Effector CD4-positive, alpha-beta T cell (primary cell): Measurements from ENCODE around the gene ADARB2.
"Not testable (repeated sequence)": the region's sequence is repeated elsewhere in the genome, so short reads cannot be mapped to it uniquely, and the experiment has no call there.

Experiments used
- DNase-seq: peaks from one replicate; pipeline ENCODE4 v3.0.0-alpha.2; 2020

The ADARB2 gene

DNA sequence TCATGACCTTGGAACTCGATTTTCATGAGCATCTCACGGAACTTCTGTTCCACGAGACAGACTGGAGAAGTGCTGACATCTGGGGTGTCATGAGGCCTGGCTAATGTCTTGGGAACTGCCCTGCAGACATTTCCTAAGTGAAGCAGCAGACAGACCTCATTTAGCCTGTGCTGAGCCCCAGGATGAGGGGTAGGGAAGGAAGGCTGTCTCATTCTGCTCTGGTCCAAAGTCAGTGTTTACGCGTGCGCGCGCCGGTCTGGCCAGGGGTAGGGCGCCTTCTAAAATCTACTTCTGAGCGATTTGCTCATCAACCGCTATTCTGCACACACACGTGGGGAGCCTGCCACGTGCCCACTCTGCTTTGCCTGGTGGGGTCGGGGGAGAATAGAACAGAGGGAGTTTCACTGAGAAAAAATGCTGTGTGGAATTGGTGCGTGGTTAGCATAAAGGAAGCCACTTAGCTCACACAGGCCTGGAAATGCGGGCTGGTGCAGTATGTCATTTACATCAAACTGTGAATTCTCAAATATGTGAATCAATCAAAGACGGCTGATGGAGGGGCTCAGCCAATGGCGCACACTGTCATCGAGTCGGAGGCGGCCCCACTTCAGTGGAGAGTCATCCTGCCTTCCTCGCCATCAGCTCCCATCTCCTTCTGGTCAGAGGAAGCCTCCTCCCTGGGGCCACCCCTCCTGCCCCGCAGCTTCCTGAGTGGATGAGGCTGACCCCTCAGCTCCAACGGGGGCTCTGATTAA, 335.1 kb downstream of the ADARB2 start:
- DNase-seq = no peak

DNA sequence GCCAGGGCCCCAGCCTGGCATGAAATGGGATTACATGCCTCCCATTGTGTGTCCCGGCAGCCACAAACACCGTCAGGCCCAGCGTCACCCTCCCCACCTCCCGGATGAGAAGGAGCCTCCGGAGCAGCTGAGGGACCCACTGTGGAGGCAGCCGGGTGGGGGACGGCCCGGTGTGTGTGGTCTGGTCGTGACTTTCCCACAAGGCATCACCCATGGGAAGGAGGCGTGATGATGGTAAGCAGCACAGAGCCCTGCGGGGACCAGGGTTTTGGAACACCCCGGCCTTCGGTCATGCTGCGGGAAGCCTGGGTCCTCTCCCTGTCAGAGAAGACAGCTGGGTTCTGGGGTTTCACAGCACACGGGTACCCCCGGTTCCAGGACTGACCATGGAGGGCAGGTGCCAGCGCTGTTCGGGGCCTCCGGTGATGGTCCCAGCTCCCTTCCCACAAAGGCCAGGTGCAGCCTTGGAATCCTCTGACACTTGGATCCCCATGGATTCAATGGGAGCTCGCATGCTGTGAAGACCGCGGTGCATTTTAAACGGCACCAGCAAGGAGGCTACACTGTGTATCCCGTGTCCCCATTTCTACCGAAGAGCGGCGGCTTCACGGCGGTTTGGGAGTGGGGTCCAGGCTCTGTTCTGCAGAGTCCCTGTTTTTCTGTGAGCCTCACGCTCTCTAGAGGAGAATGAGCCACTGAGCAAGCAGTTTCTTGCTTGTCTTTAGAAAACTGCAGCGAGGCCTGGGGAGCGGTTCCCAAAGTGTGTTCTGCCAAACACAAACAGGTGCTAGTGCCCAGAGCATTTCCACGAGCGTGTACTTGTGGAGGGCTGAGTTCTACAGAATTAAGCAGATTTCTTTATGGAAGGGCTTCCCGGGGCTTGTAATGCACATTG, 336.0 kb downstream of the ADARB2 start:
- DNase-seq = no peak

DNA sequence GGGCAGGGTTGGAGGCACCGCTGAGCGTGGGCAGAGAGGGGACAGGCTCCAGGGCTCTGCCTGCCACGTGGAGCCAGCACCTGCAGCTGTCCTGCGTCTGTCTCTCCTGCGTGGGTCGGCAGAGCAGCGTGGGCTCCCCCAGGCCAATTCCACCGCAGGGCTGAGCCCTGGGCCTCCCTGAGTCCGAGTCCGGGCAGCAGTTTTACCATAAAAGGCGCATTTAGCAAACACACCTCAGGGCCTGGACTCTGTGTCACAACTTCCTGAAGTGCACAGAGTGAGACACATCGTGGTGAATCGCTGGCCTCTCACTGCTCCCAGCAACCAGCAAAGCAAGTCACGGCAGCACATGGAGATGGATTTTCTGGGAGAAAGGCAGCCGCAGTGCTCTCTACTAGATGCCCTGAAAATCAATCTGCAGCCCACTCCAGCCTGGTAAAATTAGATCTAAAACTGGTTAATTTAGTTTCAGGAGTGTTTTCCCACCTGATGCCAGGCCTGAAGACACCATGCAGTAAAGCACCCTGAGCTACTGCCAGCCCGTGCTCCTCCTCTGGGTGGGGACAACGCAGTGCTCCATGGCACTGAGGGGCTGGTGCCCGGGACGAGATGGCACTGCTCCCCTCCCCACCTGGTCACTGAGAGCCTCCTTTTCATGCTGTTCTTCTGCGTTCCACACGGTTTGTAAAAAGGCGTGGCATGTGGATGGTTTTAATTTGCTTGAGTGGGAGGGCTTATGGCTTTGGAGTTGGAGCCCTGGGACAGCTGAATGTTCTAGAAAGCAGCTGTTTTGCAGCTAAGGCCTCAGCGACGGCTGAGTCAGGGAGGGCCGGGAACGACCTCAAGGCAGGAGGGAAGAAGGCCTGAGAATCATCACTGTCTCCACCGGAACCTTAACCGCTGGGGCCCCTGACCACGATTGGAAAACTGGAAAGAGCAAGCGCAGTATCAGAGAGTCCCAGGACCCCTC, 336.9 kb downstream of the ADARB2 start:
- DNase-seq = no peak

DNA sequence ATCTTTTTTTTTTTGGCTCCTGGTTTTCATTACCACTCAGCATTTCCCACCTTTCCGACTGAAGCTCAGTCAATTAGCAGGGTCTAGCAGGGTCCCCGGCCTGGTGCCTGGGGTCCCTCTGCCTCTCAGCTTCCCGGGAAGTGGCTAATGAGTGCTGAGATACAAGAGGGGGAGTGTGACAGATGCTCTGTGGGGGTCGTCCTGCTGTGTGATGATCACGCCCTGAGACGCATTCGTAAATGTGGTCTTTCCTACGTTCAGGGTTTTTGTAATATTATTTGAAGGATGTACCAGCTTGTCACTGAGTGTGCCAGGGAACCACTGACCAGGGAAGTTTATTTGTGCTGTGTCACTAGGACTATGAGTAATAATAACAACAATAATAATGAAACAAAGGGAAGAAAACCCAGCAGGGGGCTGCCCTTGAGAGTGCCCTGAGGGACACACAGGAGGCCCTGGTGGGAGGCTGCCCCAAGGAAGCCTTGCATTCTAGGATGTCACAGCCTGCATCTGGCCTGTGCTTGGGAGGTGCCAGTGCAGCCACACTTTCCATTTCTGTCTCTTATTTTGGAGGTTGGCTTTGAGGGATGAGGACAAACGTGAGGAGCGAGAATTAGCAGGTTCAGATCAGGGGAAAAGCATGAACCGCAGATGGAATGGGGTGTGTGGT, 337.8 kb downstream of the ADARB2 start:
- no peak for DNase-seq

DNA sequence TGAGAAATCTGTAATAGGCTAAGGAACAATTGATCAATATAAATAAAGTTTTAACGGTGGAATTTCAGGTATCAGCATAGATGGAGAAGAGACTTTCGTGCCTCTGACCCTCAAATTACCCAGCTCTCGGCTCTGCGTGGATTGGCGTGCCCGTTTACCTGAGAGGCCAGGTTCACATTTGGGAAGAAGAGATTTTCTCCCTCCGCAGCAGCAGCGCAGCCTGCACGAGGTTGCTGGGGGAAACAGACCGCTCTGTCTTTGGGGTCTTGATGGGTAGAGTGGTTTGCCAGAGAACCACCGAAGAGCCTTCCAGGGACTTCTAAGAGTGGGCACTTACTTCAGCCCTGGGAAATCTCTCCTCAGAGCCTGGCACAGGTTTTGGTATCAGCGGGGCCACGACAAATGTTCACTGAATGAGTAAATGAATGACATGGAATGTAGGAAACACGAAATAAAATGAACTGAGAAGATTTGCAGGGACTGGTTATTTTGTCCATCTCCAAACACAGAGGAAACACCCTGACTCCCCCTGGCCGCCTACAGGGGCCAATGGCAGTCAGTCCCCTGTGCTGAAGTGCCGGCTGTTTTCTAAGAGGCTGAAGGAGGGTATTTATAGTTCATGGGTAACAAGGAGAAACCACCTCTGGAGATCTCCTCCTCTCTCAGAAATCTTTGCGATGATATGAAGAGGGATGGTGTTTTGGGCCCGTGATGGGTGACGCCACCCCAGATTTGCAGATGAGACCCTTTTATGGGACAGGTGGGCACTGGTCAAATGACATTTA, 338.5 kb downstream of the ADARB2 start:
- no peak for DNase-seq

DNA sequence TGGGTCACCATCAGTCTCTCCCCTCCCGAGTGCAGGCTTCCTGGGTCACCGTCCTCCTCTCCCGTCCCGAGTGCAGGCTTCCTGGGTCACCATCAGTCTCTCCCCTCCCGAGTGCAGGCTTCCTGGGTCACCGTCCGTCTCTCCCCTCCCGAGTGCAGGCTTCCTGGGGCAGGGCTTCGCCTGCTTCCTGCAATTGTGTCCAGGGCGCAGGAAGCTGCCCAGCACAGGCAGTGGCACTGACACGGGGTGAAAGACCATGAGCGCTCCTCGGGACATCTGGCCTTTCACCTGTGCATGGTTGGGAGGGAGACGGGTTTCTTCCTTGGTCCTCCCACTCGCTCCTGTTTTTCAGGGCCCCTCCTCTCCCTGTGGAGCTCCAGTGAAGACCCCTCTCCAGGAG, 339.2 kb downstream of the ADARB2 start:
- DNase-seq = not testable (repeated sequence)

DNA sequence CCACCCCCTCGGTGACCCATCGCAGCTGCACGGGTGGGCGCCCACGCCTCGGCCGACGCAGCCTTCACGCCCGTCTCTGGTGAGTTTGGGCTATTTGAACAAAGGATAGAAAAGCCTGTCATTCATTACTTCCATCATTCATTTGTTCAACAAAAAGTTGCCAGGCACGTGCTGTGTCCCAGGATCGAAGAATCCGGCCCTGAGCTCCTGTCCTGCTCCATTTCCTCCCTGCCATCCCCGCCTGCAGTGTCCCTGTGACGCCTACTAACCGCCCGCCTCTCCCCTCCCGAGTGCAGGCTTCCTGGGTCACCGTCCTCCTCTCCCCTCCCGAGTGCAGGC, 341.1 kb downstream of the ADARB2 start:
- DNase-seq = no peak

DNA sequence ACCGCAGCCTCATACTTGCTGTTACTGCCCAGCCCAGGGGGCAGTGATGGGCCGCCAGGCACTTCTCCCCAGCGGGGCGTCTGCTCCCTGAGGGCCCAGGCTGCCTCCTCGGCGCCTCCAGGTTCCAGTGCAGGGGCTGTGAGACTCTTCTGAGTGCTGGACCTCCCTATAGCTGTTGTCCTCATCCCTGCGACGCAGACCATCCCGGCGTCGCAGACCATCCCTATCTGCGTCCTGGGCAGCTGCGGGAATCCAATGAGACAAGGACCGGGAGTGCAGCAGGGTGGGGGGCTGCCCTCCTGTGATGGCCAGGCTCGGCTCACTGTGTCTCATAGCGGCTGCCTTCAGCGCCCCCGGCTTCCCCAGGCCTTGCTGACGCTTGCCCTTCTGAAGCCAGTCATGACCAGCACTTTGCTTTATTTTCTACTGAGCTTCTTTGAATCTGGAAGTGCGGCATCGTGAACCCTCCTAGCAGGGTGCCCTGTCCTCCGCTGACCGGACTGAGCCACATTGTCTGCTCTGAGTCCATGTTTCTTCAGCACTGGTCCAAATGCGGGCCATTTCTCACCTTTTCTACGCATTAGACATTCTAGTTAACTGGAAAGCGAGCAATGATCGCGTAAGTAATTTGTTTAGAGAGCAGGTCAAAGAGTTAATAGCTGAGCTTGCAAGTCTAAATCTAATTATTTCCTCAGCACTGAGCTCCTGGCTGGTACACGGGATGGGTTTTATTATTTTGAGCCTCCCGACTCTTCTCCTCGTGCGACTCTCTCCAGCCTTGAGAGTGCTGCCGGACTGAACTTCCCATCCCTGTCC, 341.6 kb downstream of the ADARB2 start:
- no peak for DNase-seq

DNA sequence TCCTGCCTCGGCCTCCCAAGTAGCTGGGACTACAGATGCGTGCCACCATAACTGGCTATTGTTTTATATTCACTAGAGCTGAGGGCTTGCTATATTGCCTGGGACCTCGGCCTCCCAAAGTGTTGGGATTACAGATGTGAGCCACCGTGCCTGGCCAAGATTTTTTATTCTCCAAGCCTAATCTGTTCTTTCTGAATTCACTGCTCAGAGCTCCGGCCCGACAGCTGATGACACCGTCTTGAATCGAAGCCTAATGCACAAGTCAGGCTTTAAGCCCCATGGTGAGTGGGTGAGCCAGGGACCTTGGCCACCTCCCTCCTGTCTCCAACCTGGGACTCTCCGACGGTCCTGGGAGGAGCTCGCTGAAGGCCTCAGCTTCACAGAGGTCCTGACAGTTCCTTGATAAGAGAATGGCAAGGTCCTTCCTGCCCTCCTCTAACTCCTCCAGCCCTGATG, 342.3 kb downstream of the ADARB2 start:
- no peak for DNase-seq

DNA sequence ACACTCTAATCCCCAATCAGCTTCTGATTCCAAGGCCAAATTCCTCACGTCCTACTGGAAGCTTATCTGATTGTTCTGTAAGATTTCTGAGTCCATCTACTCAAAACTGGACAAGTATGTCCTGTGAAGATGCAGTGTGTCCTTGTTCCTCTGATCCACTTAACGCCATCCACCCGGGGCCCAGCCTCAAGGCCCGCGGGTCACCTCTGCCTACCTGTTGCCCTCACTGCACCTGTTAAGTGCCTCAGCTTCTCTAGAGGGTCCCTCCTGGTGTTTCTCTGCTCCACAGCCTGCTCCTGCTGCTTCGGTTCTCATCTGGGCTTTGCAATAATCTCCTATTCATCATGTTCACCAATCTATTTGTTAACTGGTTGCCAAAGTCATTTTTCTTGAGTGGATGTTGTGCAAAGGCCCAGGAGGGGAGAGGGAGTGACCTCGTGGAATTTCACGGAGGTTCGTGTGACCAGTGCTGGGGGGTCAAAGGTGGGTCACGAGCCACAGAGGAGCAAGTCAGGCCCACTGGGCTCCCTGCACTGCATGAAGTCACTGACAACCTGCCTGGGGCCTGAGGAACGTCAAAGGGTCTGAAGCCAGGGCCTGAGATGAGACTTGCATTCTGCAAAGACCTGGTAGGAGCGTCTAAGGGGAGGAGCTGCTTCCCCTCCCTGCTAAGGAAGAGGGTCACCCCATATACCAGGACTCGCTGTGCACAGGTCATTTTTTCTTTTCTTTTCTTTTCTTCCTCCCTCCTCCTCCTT, 343.0 kb downstream of the ADARB2 start:
- DNase-seq = no peak

DNA sequence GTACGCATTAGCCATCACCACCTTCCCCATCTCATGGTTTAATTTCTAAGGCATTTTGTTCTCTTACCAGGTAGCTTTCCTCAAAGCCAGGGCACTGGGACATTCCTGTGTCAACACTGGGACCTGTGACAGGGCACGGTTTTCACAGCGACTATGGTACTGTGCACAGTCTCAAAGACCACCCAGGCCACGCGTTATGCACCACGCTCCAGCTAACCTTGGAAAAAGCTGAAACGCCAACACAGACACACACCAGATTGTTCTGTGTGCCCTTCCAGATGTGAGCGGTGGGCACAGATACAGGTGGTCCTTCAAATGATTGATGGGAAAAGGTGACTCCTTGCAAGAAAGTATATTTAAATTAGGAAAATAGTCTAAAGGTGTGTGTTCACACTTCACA, 343.8 kb downstream of the ADARB2 start:
- DNase-seq = no peak

DNA sequence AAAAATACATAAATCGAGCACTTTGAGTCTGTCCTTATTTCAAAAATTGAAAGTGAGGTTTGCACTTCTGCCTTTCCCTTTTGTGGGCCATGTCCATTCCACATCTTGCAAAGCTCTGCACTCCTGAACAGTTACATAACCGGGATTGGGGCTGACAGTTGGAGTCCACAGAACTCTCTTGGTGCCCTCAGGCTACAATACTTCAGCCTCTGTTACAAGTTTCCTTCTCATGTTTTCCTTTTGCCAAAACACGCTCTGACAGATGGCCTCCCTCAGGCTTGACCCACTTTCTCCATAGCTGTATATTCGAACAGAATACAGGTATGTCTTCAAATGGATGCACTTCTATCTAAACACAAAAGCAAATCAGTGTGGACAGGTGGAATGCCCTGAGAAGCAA, 345.2 kb downstream of the ADARB2 start:
- no peak for DNase-seq

DNA sequence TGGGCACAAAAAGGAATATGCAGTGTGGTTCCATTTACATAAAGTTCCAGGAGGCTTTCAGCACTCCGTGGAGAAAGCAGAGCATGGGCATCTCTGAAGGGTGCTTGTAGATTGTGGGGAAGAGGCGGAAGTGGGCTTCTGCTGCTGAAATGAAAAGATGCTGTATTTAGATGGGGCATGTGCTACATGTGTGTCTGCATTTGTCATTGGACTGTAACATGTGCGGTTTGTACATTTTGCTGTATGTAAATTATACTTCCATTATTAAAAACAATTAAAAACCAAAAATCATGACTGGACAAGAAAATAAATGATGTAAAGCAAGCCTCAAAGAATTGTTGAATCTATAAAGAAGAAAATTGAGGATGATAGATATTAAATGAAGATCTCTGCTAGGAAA, 347.1 kb downstream of the ADARB2 start:
- DNase-seq = no peak

DNA sequence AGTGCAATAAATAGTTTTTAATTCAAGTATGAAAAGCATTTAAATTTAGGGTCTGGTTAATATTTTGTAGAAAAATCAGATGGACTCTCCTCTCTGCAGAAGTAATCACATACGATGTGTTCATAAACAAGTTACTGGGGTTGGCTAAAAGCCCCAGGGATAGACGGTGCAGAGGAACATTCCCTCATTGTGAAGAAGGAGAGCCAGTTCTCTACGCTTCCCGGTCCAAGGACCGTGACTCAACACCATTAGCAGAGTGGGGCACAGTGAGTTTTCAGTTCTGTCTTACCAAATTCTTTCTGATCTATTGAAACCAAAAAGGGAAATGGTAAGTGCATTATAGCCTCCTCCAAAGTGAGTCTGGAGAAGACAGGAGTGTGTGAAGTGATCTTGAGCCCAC, 353.3 kb downstream of the ADARB2 start:
- DNase-seq = no peak

DNA sequence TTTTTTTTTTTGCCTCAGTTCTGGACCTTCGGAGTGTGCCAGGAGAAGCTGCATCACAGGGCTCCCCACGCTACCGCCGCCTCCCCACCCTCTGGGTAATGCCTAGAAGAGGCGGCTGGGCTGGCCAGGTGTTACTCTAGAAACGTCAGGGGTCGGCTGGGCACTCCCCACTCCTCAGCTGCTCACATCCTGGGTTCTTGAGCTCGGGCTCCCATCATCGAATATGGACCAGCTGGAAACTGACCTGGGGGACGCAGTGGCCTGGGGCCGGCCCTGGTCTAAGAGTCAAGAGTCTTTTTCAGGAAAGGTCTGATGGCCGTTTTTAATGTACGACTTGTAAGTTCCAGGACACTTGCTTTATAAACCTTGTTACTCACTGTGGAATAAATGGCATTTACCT, 354.6 kb downstream of the ADARB2 start:
- DNase-seq = no peak

DNA sequence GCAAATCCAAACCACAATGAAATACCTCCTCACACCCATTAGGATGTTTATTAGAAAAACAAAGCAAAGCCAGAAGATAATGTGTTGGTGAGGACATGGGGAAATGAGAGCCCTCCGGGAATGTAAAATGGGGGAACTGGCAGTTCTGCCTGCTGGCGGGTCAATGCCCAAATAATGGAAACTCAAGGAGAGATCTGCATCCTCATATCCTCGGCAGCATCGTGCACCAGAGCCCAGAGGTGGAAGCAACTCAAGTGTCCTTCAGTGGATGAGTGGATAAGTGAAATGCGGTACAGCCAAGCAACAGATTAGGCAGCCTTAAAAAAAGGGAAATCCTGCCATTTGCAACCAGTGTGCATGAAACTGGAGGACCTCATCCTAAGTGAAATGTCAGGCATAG, 356.0 kb downstream of the ADARB2 start:
- no peak for DNase-seq

DNA sequence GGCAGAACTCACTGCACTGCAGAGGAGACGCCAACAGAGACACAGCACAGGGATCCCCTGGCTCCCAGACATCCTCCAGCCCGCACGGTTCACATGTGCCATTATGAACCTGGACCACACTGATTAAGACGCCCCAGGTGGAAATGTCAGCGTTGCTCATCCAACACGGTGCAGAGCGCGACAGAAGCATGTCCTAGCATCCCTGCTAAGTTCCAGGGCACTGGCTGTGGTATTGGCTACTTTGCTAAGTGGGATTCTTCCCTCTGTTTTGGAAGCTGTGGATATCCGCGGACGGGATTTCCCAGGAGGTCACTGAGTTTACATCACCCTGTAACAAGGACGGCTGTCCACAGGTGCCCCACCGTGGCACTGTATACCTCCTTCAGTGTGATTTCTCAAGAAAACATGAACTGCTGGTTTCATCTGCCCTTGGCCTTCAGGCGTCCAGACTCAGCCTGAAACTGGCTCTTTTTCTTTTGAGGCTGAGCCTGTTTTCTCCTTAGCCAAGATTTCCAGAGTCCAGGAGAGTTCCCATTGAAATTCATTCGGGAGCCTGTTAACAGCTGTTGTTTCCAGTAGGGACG, 357.1 kb downstream of the ADARB2 start:
- DNase-seq = no peak

DNA sequence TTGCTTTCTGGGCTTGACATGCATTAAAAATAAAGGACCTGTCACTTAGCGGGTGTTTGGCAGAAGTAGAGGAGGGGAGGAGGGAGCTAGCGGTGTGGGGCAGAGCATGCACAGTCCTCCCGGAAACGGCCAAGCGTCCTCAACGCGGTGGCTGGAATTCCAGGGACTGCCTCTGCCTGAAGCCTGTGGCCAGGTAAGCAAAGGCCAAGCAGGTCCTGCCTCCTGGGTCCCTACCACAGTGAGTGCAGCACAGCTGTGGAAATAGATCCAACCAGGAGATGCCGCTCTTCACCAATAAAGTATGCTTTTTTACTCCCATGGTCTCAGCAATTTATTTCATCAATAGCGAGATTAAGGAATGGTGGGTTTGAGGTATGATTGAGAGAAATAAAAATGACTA, 357.7 kb downstream of the ADARB2 start:
- no peak for DNase-seq

DNA sequence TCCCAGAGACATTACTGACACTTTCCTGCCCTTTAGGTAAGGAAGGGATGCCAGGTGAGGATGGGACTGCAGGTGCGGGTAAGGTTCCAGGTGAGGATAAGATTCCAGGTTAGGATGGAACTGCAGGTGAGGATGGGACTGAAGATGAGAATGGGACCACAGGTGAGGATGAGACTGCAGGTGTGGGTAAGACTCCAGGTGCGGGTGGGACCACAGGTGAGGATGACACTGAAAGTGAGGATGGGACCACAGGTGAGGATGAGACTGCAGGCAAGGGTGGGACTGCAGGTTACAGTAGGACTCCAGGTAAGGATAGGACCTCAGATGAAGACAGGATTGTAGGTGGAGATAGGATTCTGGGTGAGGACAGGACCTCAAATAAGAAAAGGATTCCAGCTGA, 358.9 kb downstream of the ADARB2 start:
- DNase-seq = no peak
